Osteoblast (primary cell): ENCODE results near the gene ZNF57. TPM values are rescaled to one million over a fixed set of nuclear protein-coding genes. Genes with fewer than 3 reads are reported as not detected.

Source experiments
- DNase-seq: peaks from one replicate; pipeline ENCODE4 v3.0.0; 2011; ENCODE audit warnings: low spot score, mixed read lengths; ENCODE audit not compliant: insufficient read length; ENCODE audit errors: missing footprints
- H2AFZ ChIP-seq: 2 replicates; pipeline ENCODE4 v1.6.0; 2011; ENCODE audit warnings: mild to moderate bottlenecking, low read length
- H3K27ac ChIP-seq: 2 replicates; pipeline ENCODE4 v1.5.1; 2011; ENCODE audit warnings: mild to moderate bottlenecking, low read depth, low read length, moderate library complexity
- H3K27me3 ChIP-seq: 2 replicates; pipeline ENCODE4 v1.6.0; 2012; ENCODE audit warnings: mild to moderate bottlenecking, control low read depth, inconsistent platforms, low read length, moderate library complexity; ENCODE audit not compliant: insufficient read depth
- H3K36me3 ChIP-seq: 2 replicates; pipeline ENCODE4 v1.5.1; 2011; ENCODE audit warnings: mild to moderate bottlenecking, low read length, control low read depth, moderate library complexity; ENCODE audit not compliant: insufficient read depth
- H3K4me1 ChIP-seq: 2 replicates; pipeline ENCODE4 v1.5.1; 2011; ENCODE audit warnings: mild to moderate bottlenecking, low read length, control low read depth, moderate library complexity; ENCODE audit not compliant: insufficient read depth
- H3K4me2 ChIP-seq: 2 replicates; pipeline ENCODE4 v1.6.0; 2011; ENCODE audit warnings: mild to moderate bottlenecking, low read length; ENCODE audit not compliant: insufficient read depth
- H3K4me3 ChIP-seq: fragments of 200-600 bp; sonication (generic); 3 replicates; pipeline ENCODE4 v1.5.1; 2012; ENCODE audit warnings: mild to moderate bottlenecking, low read length, inconsistent platforms; ENCODE audit not compliant: insufficient read depth
- H3K79me2 ChIP-seq: 2 replicates; pipeline ENCODE4 v1.6.0; 2012; ENCODE audit warnings: mild to moderate bottlenecking, low read length, control low read depth, inconsistent platforms; ENCODE audit not compliant: insufficient read depth
- H3K9me3 ChIP-seq: 2 replicates; pipeline ENCODE4 v1.5.1; 2011; ENCODE audit warnings: low read depth, low read length, control low read depth
- H4K20me1 ChIP-seq: 2 replicates; pipeline ENCODE4 v1.6.0; 2012; ENCODE audit warnings: mild to moderate bottlenecking, low read length, control low read depth; ENCODE audit not compliant: insufficient read depth
- CTCF ChIP-seq: IDR thresholded peaks from 2 replicates; pipeline ENCODE4 v1.5.1; 2011; ENCODE audit warnings: mild to moderate bottlenecking, low read depth, low read length, moderate library complexity; ENCODE audit errors: extremely low read depth
- total RNA-seq: library from RNA; depleted of rRNA; stranded (reverse); fragments of >200 nt; gene quantifications from 2 replicates; pipeline ENCODE4 v1.2.3, GENCODE V29; 2012

Gene ZNF57
- total RNA-seq = 5.4 and 6.5 TPM in 2 replicates

- TF ChIP-seq CTCF = no peak
- Histone ChIP-seq H3K4me2 (peak within 1 kb of the TSS; percentile 91), H3K27ac (peak within 1 kb of the TSS; percentile 77), H4K20me1 (no peaks in the 10 kb centered on the region), H3K27me3 (no peaks in the 10 kb centered on the region), H3K36me3 (no peaks in the 10 kb centered on the region), H3K4me1 (no peaks in the 10 kb centered on the region), H3K9me3 (peaks cover 7% of the 10 kb centered on the region), H3K79me2 (peaks cover 27% of the 10 kb centered on the region), H3K4me3 (peak within 1 kb of the TSS; percentile 94), H2AFZ (peak within 1 kb of the TSS; percentile 93)
- DNase-seq = peak; percentile 99
These were observed at the start of gene ZNF57 for GRCh38 chr19:2900296-2901252. Gene ZNF57 (plus strand): TSS chr19:2900928. CDS start chr19:2901046, 118 bp downstream.

GRCh38 chr19:2852598-2852997, 48.1 kb upstream of the ZNF57 start:
- H3K4me3 ChIP-seq = no peak overlapping the region
- H3K9me3 ChIP-seq = peaks cover 39% of the 10 kb centered on the region
- H3K79me2 ChIP-seq = peaks cover 17% of the 10 kb centered on the region
- H3K36me3 ChIP-seq = peaks cover 38% of the 10 kb centered on the region
- no peak overlapping the region for H2AFZ ChIP-seq
- no peak overlapping the region for H3K4me2 ChIP-seq
- TF ChIP-seq CTCF = no peak
- no peak overlapping the region for H3K27ac ChIP-seq
- H3K27me3 ChIP-seq = no peaks in the 10 kb centered on the region
- H3K4me1 ChIP-seq = no peaks in the 10 kb centered on the region
- no peaks in the 10 kb centered on the region for H4K20me1 ChIP-seq
- no peak for DNase-seq

- no peak overlapping the region for H3K27ac ChIP-seq
- no peak for TF ChIP-seq CTCF
- peaks cover 38% of the 10 kb centered on the region for H3K36me3 ChIP-seq
- H4K20me1 ChIP-seq = no peaks in the 10 kb centered on the region
- H3K4me1 ChIP-seq = no peaks in the 10 kb centered on the region
- H3K4me3 ChIP-seq = no peak overlapping the region
- H3K4me2 ChIP-seq = no peak overlapping the region
- peaks cover 14% of the 10 kb centered on the region for H3K79me2 ChIP-seq
- DNase-seq = no peak
- no peak overlapping the region for H2AFZ ChIP-seq
- H3K27me3 ChIP-seq = no peaks in the 10 kb centered on the region
- H3K9me3 ChIP-seq = peaks cover 42% of the 10 kb centered on the region
These were observed 47.6 kb upstream of the ZNF57 start for GRCh38 chr19:2853015-2853606.

- no peak overlapping the region for H2AFZ ChIP-seq
- H3K4me1 ChIP-seq = no peaks in the 10 kb centered on the region
- H3K27me3 ChIP-seq = no peaks in the 10 kb centered on the region
- no peak for TF ChIP-seq CTCF
- H3K36me3 ChIP-seq = peaks cover 38% of the 10 kb centered on the region
- peaks cover 4% of the 10 kb centered on the region for H3K79me2 ChIP-seq
- no peak overlapping the region for H3K27ac ChIP-seq
- no peak overlapping the region for H3K4me3 ChIP-seq
- no peak overlapping the region for H3K4me2 ChIP-seq
- no peaks in the 10 kb centered on the region for H4K20me1 ChIP-seq
- no peak for DNase-seq
- H3K9me3 ChIP-seq = peaks cover 58% of the 10 kb centered on the region
These were observed 45.9 kb upstream of the ZNF57 start for GRCh38 chr19:2854849-2855248.
